NOMO-1 treated with DMSO at 0.1 percent for 48 hours (cell line): Measurements from ENCODE around the gene AP5Z1.
"Not testable (repeated sequence)": the region's sequence is repeated elsewhere in the genome, so short reads cannot be mapped to it uniquely, and the experiment has no call there.

Experiments
- DNase-seq: peaks from one replicate; lab custom pipeline; 2025; ENCODE audit not compliant: unreplicated experiment; lab: John Stamatoyannopoulos, UW

The AP5Z1 gene

DNA sequence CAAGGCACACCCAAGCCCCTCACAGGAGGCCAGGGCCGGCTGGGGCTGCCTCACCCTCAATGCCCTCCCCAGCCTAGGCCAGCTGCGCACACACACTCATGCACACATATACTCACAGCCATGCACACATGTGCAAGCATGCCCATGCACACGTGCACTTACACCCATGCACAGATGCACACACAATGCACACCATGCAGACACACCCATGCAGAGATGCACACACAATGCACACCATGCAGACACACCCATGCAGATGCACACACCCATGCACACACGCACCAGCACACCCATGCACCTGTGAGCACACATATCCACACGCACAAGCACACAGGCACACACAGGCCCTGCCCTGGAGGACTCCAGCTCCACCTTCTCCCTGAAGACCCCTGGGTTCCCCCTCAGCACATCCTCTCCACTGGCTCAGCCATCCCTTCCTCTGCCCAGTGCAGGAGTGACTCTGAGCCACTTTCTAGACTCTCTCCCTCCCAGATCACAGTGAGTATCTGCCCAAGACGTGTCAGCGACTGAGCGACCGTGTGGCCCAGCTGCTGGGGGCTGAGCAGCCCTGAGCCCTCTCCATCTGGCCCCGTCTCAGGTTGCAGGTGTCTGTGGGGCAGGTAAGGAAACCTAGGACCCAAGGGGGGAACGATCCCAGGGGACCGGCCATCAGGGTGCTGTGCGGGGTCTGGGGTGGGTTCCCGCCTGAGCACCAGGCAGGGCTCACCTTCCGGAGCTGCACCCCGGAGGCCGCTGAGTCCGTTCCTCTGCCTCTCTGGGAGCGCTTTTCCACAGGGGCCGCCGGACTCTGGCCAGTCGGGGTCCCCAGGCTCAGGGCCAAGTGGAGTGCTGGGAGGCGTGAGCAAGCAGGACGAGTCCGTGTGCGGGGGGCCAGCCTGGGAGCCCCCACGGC is 25.8 kb downstream of the AP5Z1 start:
- DNase-seq, result no peak

DNA sequence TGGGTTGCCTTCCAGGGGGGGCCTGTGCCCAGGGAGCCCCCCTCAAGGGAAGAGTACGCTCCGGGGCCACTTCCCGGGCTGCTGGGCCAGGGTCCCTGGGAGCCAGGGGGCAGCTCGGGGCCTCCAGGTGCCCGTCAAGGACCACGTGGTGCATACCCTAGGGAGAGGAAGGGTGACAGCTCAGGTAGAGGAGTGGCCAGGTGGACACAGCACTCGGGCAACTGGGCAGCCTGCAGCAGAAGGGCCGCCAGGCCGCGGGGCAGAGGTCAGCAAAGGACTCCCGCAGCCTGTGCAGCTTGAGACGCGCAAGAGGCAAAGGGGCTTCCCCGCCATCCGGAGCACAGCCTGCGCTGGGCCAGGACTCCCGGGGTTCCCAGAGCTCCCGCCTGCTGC is 26.4 kb downstream of the AP5Z1 start:
- DNase-seq, result no peak

GRCh38 chr7:4802577-4802976 is 27.2 kb downstream of the AP5Z1 start:
- not testable (repeated sequence) for DNase-seq

DNA sequence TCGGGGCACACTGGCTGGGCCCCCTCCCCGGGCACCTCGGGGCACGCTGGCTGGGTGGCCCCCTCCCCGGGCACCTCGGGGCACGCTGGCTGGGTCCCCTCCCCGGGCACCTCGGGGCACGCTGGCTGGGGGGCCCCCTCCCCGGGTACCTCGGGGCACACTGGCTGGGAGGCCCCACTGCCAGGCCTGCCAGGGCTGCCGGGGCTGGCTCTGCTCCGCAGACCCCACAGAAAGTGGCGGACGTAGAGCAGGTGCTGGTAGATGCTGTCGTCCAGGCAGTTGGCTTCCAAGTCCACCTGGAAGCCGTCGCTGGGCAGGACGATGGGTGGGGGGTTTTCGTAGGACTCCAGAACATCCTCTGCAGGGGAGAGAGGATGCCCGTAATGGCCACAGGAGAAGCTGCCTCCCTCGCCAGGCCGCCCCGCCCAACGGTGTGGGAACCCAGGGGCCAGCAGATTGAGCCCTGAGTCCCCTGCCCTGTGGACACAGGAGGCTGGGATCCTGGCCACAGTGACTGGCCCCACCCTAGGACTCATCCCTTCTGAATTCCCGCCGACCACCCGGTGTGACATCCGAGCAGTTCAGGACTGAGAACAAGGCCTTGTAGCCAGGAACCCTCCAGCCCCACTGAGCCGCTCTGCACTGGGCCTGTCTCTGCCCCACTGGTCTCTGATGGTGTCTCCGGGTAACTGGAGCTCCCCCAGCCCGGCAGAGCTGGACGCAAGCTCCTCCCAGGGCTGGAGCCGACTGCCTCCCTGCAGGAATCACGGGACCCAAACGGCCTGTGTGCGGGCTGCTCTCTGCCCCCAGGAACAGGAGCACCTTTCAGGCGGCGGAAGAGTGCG is 28.2 kb downstream of the AP5Z1 start:
- DNase-seq, result no peak

DNA sequence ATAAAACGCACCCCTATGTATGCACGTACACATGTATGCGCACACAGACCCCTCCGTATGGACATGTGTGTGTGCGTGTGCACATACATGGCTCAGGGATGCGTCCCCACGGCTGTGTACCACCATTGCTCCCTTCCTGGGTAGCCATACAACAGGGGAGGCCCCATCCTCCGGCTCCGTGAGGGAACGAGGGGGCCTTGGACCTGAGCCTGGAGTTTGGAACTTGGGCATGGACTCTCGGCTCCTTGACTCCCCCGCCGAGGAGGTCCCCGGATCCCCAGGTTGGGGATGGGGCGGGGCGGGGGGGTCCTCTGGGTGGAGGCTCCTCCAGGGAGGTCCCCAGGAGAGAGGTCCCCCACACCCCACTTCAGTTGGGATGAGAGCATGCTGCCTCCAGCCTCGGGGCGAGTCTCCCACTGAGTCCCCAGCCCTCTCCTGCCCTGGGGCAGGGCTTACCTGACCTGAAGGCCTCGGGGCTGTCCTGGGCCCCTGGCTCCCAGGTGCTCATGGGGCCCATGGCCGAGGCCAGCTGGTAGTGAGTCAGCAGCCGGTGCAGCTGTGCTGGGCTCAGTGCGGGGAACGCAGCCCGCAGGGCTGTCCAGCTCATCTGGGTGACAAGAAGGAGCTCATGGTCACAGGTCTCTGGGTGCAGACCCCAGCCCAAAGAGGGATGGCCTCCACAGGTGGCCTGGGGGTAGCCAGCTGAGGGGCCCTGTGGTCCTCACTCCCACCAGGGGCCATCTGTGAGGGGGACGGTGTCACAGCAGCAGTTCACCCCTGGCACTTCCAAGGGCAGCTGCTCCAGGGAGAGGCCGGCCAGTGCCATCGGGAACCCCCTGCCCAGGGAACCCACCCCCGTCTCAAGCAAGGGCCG is 29.9 kb downstream of the AP5Z1 start:
- no peak for DNase-seq

GRCh38 chr7:4805984-4806300 is 30.5 kb downstream of the AP5Z1 start:
- DNase-seq, result no peak

DNA sequence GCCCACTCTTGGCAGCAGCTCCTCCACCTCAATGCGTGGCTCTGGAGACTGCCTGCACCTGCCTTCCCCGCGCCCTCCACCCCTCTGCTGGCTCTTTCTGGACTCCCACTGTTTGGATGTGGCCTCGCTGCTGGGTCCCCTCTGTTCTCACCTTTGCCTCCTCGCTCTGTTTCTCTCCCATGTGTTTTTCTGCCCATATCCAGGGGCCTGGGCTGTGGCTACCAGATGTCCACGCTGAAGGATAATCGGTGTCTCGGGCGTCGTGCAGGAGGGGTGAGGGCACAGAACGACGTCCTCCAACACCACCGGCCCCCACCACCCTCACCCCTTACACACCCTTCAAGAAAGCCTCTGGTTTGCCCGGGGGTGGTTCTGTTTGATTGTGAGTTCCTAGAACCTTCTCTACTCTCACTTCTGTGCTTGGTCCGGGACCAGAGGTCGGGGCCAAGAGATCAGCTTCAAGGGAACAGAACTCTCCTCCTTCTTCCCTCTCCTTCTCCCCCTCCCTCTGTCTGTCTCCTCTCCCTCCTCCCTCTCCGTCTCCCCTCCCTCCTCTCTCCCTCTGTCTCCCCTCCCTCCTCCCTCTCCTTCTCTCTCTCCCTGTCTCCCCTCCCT is 31.7 kb downstream of the AP5Z1 start:
- no peak for DNase-seq

DNA sequence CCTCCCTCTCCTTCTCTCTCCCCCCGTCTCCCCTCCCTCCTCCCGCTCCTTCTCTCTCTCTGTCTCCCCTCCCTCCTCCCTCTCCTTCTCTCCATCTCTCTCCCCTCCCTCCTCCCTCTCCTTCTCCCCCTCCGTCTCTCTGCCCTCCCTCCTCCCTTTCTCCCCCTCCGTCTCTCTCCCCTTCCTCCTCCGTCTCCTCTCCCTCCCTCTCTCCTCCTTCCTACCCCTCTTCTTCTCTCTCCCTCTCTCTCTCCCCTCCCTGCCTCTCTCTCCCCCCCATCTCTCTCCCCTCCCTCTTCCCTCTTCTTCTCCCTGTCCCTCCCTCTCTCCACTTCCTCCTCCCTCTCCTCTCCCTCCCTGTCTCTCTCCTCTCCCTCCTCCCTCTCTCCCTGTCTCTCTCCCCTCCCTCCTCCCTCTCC is 32.2 kb downstream of the AP5Z1 start:
- no peak for DNase-seq

GRCh38 chr7:4808026-4808425 is 32.6 kb downstream of the AP5Z1 start:
- DNase-seq, result no peak

- DNase-seq, result no peak
Measured at GRCh38 chr7:4808565-4808964, 33.1 kb downstream of the AP5Z1 start.

- DNase-seq, result no peak
Measured at GRCh38 chr7:4809091-4809591, 33.7 kb downstream of the AP5Z1 start.

- DNase-seq, result no peak
Measured at GRCh38 chr7:4809666-4810065, 34.2 kb downstream of the AP5Z1 start.

GRCh38 chr7:4814433-4814832 is 39.0 kb downstream of the AP5Z1 start:
- DNase-seq, result no peak

DNA sequence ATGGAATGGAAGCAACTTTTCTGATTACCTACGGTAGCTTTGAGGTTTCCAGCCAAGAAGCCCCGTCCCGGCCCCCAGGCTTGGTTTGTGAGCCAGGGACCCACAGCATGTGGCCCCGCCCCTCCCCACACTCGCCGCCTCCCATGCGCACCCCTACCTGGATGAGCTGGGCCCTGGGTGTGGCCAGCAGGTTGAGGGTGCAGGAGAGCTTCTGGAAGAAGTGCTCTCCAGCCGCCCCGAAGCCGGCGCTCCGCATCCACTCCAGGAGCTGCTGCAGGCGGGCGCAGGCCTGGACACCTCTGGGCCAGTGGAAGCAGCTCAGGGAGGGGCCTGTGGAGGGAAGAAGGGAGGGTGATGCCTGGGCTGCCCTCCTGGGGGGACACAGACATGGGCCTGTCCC is 39.7 kb downstream of the AP5Z1 start:
- DNase-seq, result no peak

DNA sequence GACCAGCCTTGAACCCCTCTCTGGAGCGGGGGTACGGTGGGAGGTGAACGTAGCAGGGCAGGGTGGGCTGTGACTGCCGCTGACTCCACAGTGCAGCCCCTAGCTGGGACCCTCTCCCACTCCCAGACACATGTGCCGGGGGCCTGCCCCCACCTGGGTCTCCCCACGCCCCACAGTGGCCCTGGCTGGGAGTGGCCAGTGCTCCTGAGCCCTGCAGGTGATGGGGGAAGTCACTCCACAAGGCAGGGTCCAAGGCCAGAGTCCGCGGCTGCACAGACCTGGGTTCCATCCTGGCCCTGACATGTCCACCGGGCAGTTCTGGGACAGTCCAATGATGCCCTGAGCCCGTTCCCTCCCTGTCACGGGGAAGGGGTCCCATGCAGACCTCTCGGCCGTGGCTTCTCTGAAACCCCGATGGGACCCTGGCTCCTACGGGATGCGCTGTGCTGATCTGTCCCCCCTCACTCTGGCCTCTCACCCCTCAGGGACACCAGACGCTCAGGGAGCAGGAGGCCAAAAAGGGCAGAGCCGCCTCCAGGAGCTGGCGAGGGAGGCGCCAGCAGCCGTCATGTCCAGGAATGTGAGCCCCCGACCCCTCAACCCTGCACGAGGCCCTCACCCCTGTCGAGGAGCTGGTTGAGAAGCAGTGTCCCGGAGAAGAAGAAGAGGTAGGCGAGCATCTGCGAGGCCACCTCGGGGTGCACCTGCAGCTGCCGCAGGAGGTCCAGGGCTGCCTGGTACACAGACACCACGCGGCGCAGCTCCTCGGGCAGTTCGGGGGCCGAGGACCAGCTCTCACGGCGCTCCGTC is 40.4 kb downstream of the AP5Z1 start:
- no peak for DNase-seq

DNA sequence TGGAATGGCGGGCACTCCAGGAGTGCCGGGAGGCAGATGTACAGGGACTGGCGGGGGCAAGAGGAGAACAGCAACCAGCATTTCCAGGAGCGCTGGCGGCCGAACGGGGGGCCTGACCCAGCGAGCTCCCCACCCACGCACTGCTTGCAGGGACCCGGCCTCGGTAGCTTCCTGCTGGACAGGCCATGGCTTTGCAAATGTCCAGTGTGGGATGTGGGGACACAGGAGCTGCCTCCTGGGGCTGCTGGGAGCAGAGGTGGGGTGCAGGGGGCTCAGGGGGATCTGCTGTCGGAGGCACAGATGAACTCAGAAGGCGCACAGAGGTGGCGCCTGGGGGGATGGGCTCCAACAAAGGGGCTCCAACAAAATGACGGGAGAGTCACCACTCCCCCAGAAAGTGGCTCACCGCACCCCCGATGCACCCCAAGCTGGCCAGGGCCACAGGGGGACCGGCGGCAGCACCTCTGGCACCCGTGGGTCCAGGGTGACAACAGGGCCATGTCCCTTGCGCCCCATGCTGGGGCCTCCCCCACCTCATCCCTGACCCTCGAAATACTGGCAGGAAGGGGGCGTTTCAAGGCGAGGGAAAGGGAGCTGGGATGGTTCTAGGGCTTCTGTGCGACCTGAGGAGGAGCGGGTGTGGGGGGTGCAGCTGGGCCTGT is 41.1 kb downstream of the AP5Z1 start:
- DNase-seq, result no peak

DNA sequence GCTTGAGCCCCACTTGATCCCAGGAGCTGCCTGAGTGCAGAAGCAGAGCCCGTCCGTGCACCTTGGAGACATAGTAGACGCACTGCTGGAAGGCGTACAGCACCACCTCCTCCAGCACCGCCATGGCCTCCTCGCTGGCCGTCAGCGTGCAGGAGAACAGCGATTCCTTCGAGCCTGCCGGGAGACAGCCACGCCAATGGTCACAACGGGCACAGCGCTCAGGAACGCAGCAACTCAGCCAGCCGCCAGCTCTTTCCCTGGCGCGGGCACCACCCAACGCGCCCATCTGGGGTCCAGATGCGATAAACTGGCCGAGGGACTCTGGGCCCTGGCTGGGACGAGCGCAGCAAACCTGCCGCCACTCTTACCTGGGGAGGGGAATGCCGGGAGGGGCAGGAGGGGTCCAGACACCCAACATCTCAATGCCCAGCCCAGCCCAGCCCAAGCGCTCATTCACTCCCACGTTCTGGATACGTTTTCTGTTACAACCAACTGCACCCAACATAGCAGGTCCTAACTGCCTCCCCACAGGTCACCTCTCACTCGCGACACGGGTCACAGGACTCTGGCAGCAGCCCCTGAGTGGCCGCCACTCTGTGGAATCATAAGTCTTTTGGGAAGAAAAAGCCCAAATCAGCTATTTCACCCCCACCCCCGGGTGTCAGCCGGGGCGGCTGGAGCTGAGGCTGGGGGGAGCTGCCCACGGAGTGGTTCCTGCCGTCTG is 41.9 kb downstream of the AP5Z1 start:
- no peak for DNase-seq

DNA sequence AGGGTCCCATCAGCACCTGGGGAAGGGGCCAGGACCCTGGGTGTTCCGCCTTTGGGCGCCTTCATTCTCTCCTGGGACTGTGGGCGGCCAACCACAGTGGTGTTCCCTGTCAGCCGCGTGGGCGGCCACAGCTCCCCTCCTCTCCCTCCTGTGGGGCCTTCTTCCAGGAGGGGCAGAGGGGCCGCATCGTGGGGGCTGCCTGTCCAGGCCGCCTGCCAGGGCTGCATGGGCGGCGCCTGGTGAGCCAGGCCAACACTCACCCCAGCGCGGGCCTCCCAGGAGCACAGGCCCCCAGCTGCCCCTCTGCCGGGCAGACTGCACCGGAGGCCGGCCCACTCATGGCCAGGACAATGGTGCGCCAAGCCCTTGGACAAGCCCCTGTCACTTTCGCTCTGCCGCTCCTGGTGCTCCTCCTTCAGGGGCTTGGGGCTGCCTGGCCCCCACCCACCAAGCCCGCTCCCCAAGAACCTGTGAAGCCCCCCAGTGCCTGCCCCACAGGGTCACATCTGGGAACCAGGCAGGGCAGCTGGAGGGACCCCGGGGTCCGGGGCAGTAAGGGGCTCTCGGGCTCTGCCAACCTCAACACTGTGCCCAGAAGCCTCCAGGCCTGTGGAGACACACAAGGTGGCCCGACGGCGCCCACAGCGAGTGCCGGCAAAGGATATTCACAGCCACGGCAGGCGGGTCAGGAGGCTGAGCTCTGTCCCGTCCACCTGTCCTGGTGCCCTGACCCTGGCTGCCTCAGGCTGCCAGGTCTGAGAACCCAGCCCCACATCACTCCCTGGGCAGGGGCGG is 42.8 kb downstream of the AP5Z1 start:
- DNase-seq, result no peak
